Measurements from ENCODE around the gene NOX4.
"Not testable (repeated sequence)": the region's sequence is repeated elsewhere in the genome, so short reads cannot be mapped to it uniquely, and the experiment has no call there.

Gene NOX4

DNA sequence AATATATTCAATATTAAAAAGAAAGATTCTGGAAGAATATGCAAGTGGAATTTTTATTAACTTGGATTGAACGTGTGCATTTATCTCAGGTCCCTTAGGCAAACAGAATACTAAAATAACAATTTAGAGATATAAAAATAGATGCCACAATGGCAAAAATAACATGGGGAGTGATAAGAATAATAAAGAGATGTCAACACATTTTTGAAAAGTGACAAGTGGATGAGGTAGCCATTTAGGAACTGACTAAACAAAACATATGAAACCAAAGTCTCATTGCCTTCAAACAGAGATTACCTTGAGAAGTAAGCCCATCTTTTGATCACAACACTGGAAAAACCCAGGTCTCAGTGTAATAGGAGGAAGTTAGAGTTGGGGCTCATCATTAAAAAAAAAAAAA lies 112.2 kb downstream of the NOX4 start:
- DNase-seq (ENCODE audit: low spot score in 2 of 2); H3K27ac Mint-ChIP-seq; H3K4me1 Mint-ChIP-seq; H3K36me3 Mint-ChIP-seq; ATAC-seq; H3K4me3 Mint-ChIP-seq: not testable (repeated sequence)
- peaks cover 30% of the 10 kb centered on the region for H3K9me3 Mint-ChIP-seq

DNA sequence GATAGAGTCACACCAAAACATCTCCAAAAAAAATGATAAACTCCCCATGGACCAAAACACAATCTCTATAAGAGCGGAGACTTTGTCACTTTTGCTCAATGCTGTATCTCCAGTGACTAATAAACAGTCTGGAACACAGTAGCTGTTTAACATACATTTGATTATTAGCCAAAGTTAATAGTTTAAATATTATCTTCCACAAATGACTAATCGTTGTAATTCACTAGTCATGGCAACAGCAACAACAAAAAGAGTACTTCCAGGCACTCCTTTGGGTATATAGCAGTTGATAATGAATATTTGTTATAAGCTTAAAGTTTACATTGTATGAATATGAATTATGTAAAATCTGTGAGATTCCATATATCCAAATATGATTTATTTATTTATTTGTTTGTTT lies 121.8 kb downstream of the NOX4 start:
- H3K4me3 Mint-ChIP-seq; H3K4me1 Mint-ChIP-seq; ATAC-seq; DNase-seq (ENCODE audit: low spot score in 2 of 2); H3K36me3 Mint-ChIP-seq; H3K27ac Mint-ChIP-seq: not testable (repeated sequence)
- peaks cover 14% of the 10 kb centered on the region for H3K9me3 Mint-ChIP-seq

DNA sequence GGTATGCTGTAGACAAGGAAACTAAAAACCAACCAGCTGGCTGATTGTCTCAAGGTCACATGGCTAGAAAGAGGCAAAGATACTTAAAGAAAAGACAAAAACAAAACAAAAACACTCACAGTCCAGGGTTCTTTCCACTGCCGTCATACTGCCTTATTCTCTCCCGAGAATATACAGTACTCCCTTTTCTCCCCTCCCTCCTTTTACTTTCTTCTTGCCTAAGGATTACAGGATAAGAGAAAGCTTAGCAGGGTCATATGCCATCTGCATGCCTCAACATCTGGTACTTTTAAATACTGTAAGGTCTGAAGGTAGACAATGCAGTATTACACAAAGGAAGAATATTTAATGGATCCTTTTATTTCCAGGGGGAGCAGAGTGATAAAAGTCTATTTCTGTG lies 126.3 kb downstream of the NOX4 start:
- not testable (repeated sequence) for H3K4me1 Mint-ChIP-seq; ATAC-seq; H3K36me3 Mint-ChIP-seq; H3K4me3 Mint-ChIP-seq; DNase-seq (ENCODE audit: low spot score in 2 of 2); H3K27ac Mint-ChIP-seq
- peaks cover 13% of the 10 kb centered on the region for H3K9me3 Mint-ChIP-seq

- H3K4me3 Mint-ChIP-seq = no peak overlapping the region
- H3K36me3 Mint-ChIP-seq = no peaks in the 10 kb centered on the region
- no peak for DNase-seq (ENCODE audit: low spot score in 2 of 2)
- no peaks in the 10 kb centered on the region for H3K4me1 Mint-ChIP-seq
- H3K9me3 Mint-ChIP-seq = peaks cover 8% of the 10 kb centered on the region
- ATAC-seq = no peak
- no peak overlapping the region for H3K27ac Mint-ChIP-seq
These were observed 129.4 kb downstream of the NOX4 start for GRCh38 chr11:89361734-89362133.

DNA sequence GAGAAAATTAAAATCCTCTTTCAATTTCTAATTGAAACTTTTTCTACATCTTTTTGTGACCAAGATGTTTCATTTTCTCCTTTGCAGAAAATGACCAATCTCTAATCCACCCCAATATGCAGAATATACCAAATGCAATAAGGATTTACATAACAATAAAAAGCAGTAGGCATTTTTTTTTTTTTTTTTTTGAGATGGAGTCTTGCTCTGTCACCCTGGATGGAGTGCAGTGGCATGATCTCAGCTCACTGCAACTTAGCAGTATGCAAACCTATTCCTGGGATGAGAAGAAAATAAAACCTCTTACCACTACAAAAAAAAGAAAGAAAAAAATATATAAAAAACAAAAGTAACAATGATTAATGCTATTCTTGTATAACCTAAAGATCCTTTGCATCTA lies 132.0 kb downstream of the NOX4 start:
- H3K4me3 Mint-ChIP-seq; ATAC-seq; H3K36me3 Mint-ChIP-seq; H3K4me1 Mint-ChIP-seq; H3K27ac Mint-ChIP-seq; DNase-seq (ENCODE audit: low spot score in 2 of 2): not testable (repeated sequence)
- H3K9me3 Mint-ChIP-seq = peaks cover 11% of the 10 kb centered on the region

DNA sequence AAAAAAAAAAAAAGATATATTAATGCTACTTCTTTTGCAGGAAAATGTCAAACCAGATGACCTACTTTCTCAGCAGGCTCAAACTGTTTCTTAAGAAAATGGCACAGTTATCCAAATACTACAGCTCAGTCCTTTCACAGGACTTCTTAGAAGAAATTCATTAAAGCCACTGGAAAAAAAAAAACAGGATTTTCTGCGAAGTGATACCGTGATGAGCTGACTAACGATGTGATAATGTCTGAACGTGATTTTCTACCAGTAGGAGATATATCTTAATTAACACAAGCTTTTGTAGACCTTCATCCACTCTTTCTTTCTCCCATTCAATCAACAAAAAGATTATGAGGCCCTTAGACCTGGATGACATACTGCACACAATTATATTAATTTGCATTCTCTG lies 132.4 kb downstream of the NOX4 start:
- ATAC-seq (no peak), DNase-seq (ENCODE audit: low spot score in 2 of 2) (no peak)
- no peak overlapping the region for H3K27ac Mint-ChIP-seq
- H3K4me1 Mint-ChIP-seq = no peaks in the 10 kb centered on the region
- peaks cover 13% of the 10 kb centered on the region for H3K9me3 Mint-ChIP-seq
- no peak overlapping the region for H3K4me3 Mint-ChIP-seq
- no peaks in the 10 kb centered on the region for H3K36me3 Mint-ChIP-seq

GRCh38 chr11:89355646-89356045 lies 135.5 kb downstream of the NOX4 start:
- H3K4me1 Mint-ChIP-seq = no peaks in the 10 kb centered on the region
- no peak overlapping the region for H3K27ac Mint-ChIP-seq
- H3K4me3 Mint-ChIP-seq = no peak overlapping the region
- ATAC-seq = no peak
- no peak for DNase-seq (ENCODE audit: low spot score in 2 of 2)
- peaks cover 10% of the 10 kb centered on the region for H3K9me3 Mint-ChIP-seq
- H3K36me3 Mint-ChIP-seq = no peaks in the 10 kb centered on the region

DNA sequence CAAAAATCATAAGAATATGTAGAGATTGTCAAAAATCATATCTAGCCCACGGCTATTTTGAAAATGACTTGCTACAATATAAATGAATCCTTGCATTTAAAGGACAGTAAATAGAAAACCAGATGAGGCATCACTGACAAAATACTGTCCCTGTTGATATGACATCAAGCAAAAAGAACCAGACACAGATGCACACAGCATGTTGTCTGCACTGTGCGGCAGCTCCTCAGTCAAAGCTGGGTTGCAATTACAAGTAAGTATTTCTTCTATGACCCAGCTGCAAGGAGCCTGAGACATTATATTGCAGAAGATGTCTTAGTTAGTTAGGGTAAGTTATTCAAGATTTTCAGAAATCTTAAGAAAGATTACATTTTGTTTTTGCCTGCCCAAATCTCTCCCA lies 136.7 kb downstream of the NOX4 start:
- not testable (repeated sequence) for ATAC-seq; H3K36me3 Mint-ChIP-seq; DNase-seq (ENCODE audit: low spot score in 2 of 2); H3K4me1 Mint-ChIP-seq; H3K27ac Mint-ChIP-seq; H3K4me3 Mint-ChIP-seq
- peaks cover 10% of the 10 kb centered on the region for H3K9me3 Mint-ChIP-seq

DNA sequence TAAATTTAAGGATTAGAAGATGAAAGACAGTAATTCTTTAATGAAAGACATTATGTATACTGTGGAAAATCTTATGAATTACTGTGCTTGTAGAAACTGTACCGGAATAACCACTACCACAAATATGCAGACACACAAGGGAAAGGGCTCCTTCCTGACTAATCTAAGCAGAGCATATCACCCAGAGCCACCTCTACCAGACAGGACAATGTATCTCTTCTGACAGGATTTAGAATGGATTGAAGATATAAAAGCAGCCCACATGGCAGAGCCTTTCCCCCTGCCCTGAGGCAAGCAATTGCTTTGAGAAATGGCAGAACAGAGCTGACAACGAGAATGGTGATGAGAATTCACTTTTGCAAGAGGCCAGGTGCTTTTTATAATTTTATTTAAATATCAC lies 144.1 kb downstream of the NOX4 start:
- Mint-ChIP-seq H3K36me3 (no peaks in the 10 kb centered on the region), H3K9me3 (peaks cover 6% of the 10 kb centered on the region), H3K4me1 (no peaks in the 10 kb centered on the region), H3K27ac (no peak overlapping the region), H3K4me3 (no peak overlapping the region)
- DNase-seq (ENCODE audit: low spot score in 2 of 2) (no peak), ATAC-seq (no peak)

GRCh38 chr11:89346601-89347000 lies 144.6 kb downstream of the NOX4 start:
- H3K4me1 Mint-ChIP-seq = no peaks in the 10 kb centered on the region
- H3K27ac Mint-ChIP-seq = no peak overlapping the region
- DNase-seq (ENCODE audit: low spot score in 2 of 2) = no peak

GRCh38 chr11:89342880-89343572 lies 148.1 kb downstream of the NOX4 start:
- H3K9me3 Mint-ChIP-seq = peaks cover 13% of the 10 kb centered on the region
- not testable (repeated sequence) for H3K4me3 Mint-ChIP-seq; DNase-seq (ENCODE audit: low spot score in 2 of 2); H3K36me3 Mint-ChIP-seq; H3K27ac Mint-ChIP-seq; ATAC-seq; H3K4me1 Mint-ChIP-seq

More at GRCh38 chr11:89346601-89347000, 144.6 kb downstream of the NOX4 start:
- ATAC-seq = no peak
- peaks cover 5% of the 10 kb centered on the region for H3K9me3 Mint-ChIP-seq
- H3K36me3 Mint-ChIP-seq = no peaks in the 10 kb centered on the region
- H3K4me3 Mint-ChIP-seq = no peak overlapping the region

DNA sequence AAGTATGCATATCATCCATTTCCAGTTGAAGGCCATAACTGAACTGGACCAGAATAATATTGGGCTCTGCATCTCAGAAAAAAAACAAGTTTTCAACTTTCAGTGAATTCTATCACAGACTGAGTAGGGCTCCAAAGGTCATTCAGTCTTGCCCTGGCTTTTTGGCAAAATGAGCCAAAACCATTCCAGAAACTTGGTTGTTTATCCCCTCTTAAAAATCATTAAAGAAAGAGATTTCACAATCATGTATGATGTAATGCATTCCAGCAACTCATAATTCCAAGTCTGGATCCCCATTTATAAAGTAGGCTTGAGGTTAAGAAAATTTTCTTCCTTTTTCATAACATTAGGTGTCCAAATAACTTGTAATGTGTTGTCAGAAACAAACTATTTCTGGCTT lies 150.7 kb downstream of the NOX4 start:
- H3K27ac Mint-ChIP-seq; ATAC-seq; H3K4me1 Mint-ChIP-seq; H3K9me3 Mint-ChIP-seq; DNase-seq (ENCODE audit: low spot score in 2 of 2); H3K4me3 Mint-ChIP-seq; H3K36me3 Mint-ChIP-seq: not testable (repeated sequence)

- not testable (repeated sequence) for H3K27ac Mint-ChIP-seq; ATAC-seq; H3K4me1 Mint-ChIP-seq; H3K36me3 Mint-ChIP-seq; DNase-seq (ENCODE audit: low spot score in 2 of 2); H3K4me3 Mint-ChIP-seq; H3K9me3 Mint-ChIP-seq
These were observed 153.1 kb downstream of the NOX4 start for GRCh38 chr11:89338073-89338472.

DNA sequence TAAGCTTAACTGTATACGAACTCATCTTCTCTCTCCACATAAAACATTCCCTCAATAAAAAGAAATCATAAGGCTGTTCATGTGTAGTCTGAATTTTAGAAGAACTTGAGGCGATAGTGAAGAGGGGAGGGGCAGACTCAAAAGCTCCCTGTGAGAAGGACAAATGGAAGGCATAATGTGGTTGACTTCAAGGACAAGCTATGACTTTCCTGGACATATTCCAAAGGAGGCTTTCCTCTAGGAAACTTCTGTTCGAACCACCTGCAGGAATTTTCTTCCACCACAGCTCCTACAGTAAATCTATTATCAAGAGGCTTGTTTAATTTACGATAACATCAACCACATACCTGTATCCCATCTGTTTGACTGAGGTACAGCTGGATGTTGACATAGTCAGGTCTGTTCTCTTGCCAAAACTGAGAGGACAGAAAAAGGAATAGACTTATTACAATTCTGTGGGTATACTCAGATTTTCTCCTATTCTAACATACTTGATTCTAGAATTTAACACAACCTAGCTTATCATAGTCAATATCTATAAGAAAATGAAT lies 154.0 kb downstream of the NOX4 start:
- H3K27ac Mint-ChIP-seq; H3K9me3 Mint-ChIP-seq; ATAC-seq; H3K36me3 Mint-ChIP-seq; H3K4me1 Mint-ChIP-seq; DNase-seq (ENCODE audit: low spot score in 2 of 2); H3K4me3 Mint-ChIP-seq: not testable (repeated sequence)

- H3K4me1 Mint-ChIP-seq; H3K36me3 Mint-ChIP-seq; ATAC-seq; H3K9me3 Mint-ChIP-seq; H3K27ac Mint-ChIP-seq; H3K4me3 Mint-ChIP-seq; DNase-seq (ENCODE audit: low spot score in 2 of 2): not testable (repeated sequence)
These were observed 157.5 kb downstream of the NOX4 start for GRCh38 chr11:89333704-89334103.

GRCh38 chr11:89331940-89332339 lies 159.2 kb downstream of the NOX4 start:
- H3K27ac Mint-ChIP-seq, H3K36me3 Mint-ChIP-seq: not testable (repeated sequence)

More at GRCh38 chr11:89331940-89332339, 159.2 kb downstream of the NOX4 start:
- not testable (repeated sequence) for H3K4me1 Mint-ChIP-seq; DNase-seq (ENCODE audit: low spot score in 2 of 2); H3K9me3 Mint-ChIP-seq; H3K4me3 Mint-ChIP-seq; ATAC-seq
